CD4-positive, alpha-beta memory T cell (primary cell): ENCODE measurements around the gene CDHR5. TPM values are rescaled to one million over a fixed set of nuclear protein-coding genes. Genes with fewer than 3 reads are reported as not detected.

ENCODE experiments used
- CTCF ChIA-PET: fragments of 350-600 bp; sonication (Branson Sonifier 250); formaldehyde crosslinking; loops from one replicate; lab custom pipeline; 2021; ENCODE audit warnings: inconsistent platforms; ENCODE audit not compliant: partially characterized antibody; lab: Charles Lee
- POLR2A ChIA-PET: fragments of 350-600 bp; sonication (Branson Sonifier 250); formaldehyde crosslinking; loops from one replicate; lab custom pipeline; 2021; ENCODE audit not compliant: partially characterized antibody; lab: Charles Lee
- DNase-seq, 5 donors: peaks; one replicate each; pipeline versions ENCODE4 v3.0.0 to v3.0.0-alpha.2; 2020 to 2022; ENCODE audit warnings: mixed read lengths in 1 of 5
- H3K27ac ChIP-seq: one replicate; pipeline ENCODE4 v1.7.0; 2013; ENCODE audit warnings: low read depth, low read length
- H3K27me3 ChIP-seq: 2 replicates; pipeline ENCODE4 v1.7.0; 2013; ENCODE audit warnings: mild to moderate bottlenecking, low read length, moderate library complexity; ENCODE audit not compliant: insufficient read depth
- H3K36me3 ChIP-seq: 2 replicates; pipeline ENCODE4 v1.7.0; 2013; ENCODE audit warnings: mild to moderate bottlenecking, low read length, moderate library complexity; ENCODE audit not compliant: insufficient read depth
- H3K4me1 ChIP-seq: 2 replicates; pipeline ENCODE4 v1.7.0; 2013; ENCODE audit warnings: mild to moderate bottlenecking, low read length, moderate library complexity; ENCODE audit not compliant: insufficient read depth
- H3K4me3 ChIP-seq, 2 donors: one replicate each; pipeline ENCODE4 v1.7.0; 2013; ENCODE audit warnings: low read length in 2 of 2, mild to moderate bottlenecking in 1 of 2
- H3K9me3 ChIP-seq, 2 donors: one replicate each; pipeline ENCODE4 v1.7.0; 2013; ENCODE audit warnings: low read length in 2 of 2, control low read depth in 1 of 2; ENCODE audit not compliant: control insufficient read depth in 1 of 2
- H3K27ac Mint-ChIP-seq, 7 donors: one replicate each; pipeline ENCODE4 v1.8.0; 2020 to 2021; ENCODE audit warnings: mixed read lengths in 7 of 7, mild to moderate bottlenecking in 6 of 7, inconsistent platforms in 3 of 7, moderate library complexity in 3 of 7
- H3K27me3 Mint-ChIP-seq, 2 donors: one replicate each; pipeline ENCODE4 v1.8.0; 2020 to 2021; ENCODE audit warnings: mixed read lengths in 2 of 2
- H3K36me3 Mint-ChIP-seq, 2 donors: one replicate each; pipeline ENCODE4 v1.8.0; 2020 to 2021; ENCODE audit warnings: mixed read lengths in 2 of 2, inconsistent platforms in 1 of 2, mild to moderate bottlenecking in 1 of 2
- H3K4me1 Mint-ChIP-seq, 4 donors: one replicate each; pipeline ENCODE4 v1.8.0; 2020 to 2021; ENCODE audit warnings: mixed read lengths in 4 of 4, mild to moderate bottlenecking in 1 of 4
- H3K4me3 Mint-ChIP-seq, 8 donors: one replicate each; pipeline ENCODE4 v1.8.0; 2020 to 2021; ENCODE audit warnings: mixed read lengths in 8 of 8, mild to moderate bottlenecking in 7 of 8, moderate library complexity in 6 of 8, inconsistent platforms in 3 of 8
- H3K9me3 Mint-ChIP-seq, 8 donors: one replicate each; pipeline ENCODE4 v1.8.0; 2020 to 2021; ENCODE audit warnings: mixed read lengths in 8 of 8, mild to moderate bottlenecking in 5 of 8, inconsistent platforms in 3 of 8, moderate library complexity in 1 of 8
- intact Hi-C: fragments of 100-400 bp; cut with micrococcal nuclease; formaldehyde crosslinking; loops from one replicate; pipeline ENCODE4 v1.15.1; 2023
- polyA plus RNA-seq, 2 donors: library from polyadenylated mRNA; unstranded; fragments of 300-500 nt; fragmentation: Illumina TruSeq; gene quantifications; one replicate each; pipeline ENCODE4 v1.2.3, GENCODE V29; 2021
- total RNA-seq, 2 experiments: library from RNA; stranded (reverse); gene quantifications; one replicate each; pipeline ENCODE4 v1.2.3, GENCODE V29; 2021

Gene CDHR5
- total and polyA plus RNA-seq, 4 experiments from 2014 or later, result not detected

GRCh38 chr11:662689-663274 is 38.0 kb upstream of the CDHR5 start:
- H3K36me3 Mint-ChIP-seq, result peaks cover 5 to 22% of the 10 kb centered on the region in 2 donors
- ChIA-PET CTCF (interaction anchor here (1.3 to 3.1 kb wide), 3 partner anchors 61 to 65 kb away, joined by 4 to 28 read pairs (median 5); no protein-coding TSS in a partner anchor), POLR2A (interaction anchor here (0.7 kb wide), 1 partner anchor 18 kb away, joined by 3 read pairs; no protein-coding TSS in a partner anchor)
- Histone ChIP-seq H3K4me1 (no peaks in the 10 kb centered on the region), H3K4me3 (no peak overlapping the region), H3K27me3 (no peaks in the 10 kb centered on the region), H3K27ac (no peak overlapping the region), H3K36me3 (peaks cover 15% of the 10 kb centered on the region), H3K9me3 (no peaks in the 10 kb centered on the region)
- peak in 2 of 5 donors; percentile 18 to 35 for DNase-seq
- H3K27me3 Mint-ChIP-seq, result no peaks in the 10 kb centered on the region
- intact Hi-C loops, result loop anchor here (1.0 kb wide), 1 partner anchor 61 kb away; no protein-coding TSS in a partner anchor
- peaks cover 0 to 3% (median under 1%) of the 10 kb centered on the region in 4 donors for H3K4me1 Mint-ChIP-seq
- no peak overlapping the region for H3K4me3 Mint-ChIP-seq
- H3K27ac Mint-ChIP-seq, result peak overlapping the region in 3 of 7 donors; percentile 36 to 77 (median 57)
- H3K9me3 Mint-ChIP-seq, result peaks cover 0 to 3% (median 0%) of the 10 kb centered on the region in 8 donors

- no peaks in the 10 kb centered on the region for H3K9me3 Mint-ChIP-seq
- no peaks in the 10 kb centered on the region for H3K27me3 Mint-ChIP-seq
- no peak overlapping the region for H3K4me3 ChIP-seq
- no peaks in the 10 kb centered on the region for H3K9me3 ChIP-seq
- no peaks in the 10 kb centered on the region for H3K4me1 ChIP-seq
- H3K36me3 Mint-ChIP-seq, result peaks cover 5 to 22% of the 10 kb centered on the region in 2 donors
- no peak overlapping the region for H3K4me3 Mint-ChIP-seq
- ChIA-PET POLR2A (interaction anchor here (1.1 kb wide), 1 partner anchor 125 kb away, joined by 3 read pairs; the partner anchor contains the start of gene HRAS), CTCF (interaction anchor here (1.2 to 3.1 kb wide), 4 partner anchors 14 to 103 kb away, joined by 3 to 28 read pairs (median 4); no protein-coding TSS in a partner anchor)
- H3K36me3 ChIP-seq, result peaks cover 15% of the 10 kb centered on the region
- H3K4me1 Mint-ChIP-seq, result peaks cover 0 to 3% (median under 1%) of the 10 kb centered on the region in 4 donors
- H3K27ac ChIP-seq, result no peak overlapping the region
- no peak for DNase-seq
- intact Hi-C loops, result no loop called here
- no peak overlapping the region for H3K27ac Mint-ChIP-seq
- H3K27me3 ChIP-seq, result no peaks in the 10 kb centered on the region
These were observed 36.1 kb upstream of the CDHR5 start for GRCh38 chr11:660681-661444.

DNA sequence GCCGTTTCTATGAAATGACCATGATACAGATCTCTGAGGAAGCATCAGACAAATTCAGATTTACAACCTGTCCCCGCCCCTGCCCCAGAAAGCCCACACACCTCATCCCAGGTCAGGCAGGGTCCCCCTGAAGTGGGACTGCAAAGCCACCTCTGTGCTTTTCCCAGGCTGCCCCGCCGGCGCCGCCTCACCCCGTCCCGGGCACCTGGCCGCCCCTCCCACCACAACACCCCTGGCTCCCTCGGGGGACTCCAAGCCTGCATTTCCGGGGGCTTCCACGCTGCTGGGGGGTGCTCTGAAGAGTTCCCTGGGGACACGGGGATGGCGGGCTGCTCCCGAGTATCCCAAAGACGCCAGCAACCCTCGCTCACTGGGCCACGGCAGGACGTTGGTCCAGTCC is 35.5 kb upstream of the CDHR5 start:
- ChIA-PET CTCF (interaction anchor here (1.2 to 3.1 kb wide), 4 partner anchors 14 to 104 kb away, joined by 3 to 28 read pairs (median 3); partner anchors contain the start of gene TALDO1), POLR2A (interaction anchor here (1.1 kb wide), 1 partner anchor 124 kb away, joined by 3 read pairs; the partner anchor contains the start of gene HRAS)
- no peaks in the 10 kb centered on the region for H3K27me3 ChIP-seq
- no peak overlapping the region for H3K4me3 ChIP-seq
- no peaks in the 10 kb centered on the region for H3K4me1 ChIP-seq
- H3K9me3 ChIP-seq, result no peaks in the 10 kb centered on the region
- H3K36me3 ChIP-seq, result peaks cover 10% of the 10 kb centered on the region
- H3K4me3 Mint-ChIP-seq, result no peak overlapping the region
- no peak overlapping the region for H3K27ac ChIP-seq
- no peaks in the 10 kb centered on the region for H3K27me3 Mint-ChIP-seq
- peaks cover 0 to 3% (median under 1%) of the 10 kb centered on the region in 4 donors for H3K4me1 Mint-ChIP-seq
- DNase-seq, result no peak
- intact Hi-C loops, result no loop called here
- peak overlapping the region in 1 of 7 donors; percentile 31 for H3K27ac Mint-ChIP-seq
- H3K36me3 Mint-ChIP-seq, result peaks cover 2 to 18% of the 10 kb centered on the region in 2 donors
- no peaks in the 10 kb centered on the region for H3K9me3 Mint-ChIP-seq

- peaks cover 0 to 18% of the 10 kb centered on the region in 2 donors for H3K36me3 Mint-ChIP-seq
- Histone ChIP-seq H3K9me3 (no peaks in the 10 kb centered on the region), H3K36me3 (peaks cover 10% of the 10 kb centered on the region), H3K4me1 (no peaks in the 10 kb centered on the region), H3K4me3 (no peak overlapping the region), H3K27me3 (no peaks in the 10 kb centered on the region), H3K27ac (no peak overlapping the region)
- intact Hi-C loops, result no loop called here
- H3K4me1 Mint-ChIP-seq, result peaks cover 0 to 3% (median under 1%) of the 10 kb centered on the region in 4 donors
- H3K9me3 Mint-ChIP-seq, result no peaks in the 10 kb centered on the region
- POLR2A ChIA-PET, result no interaction called here
- CTCF ChIA-PET, result interaction anchor here (1.5 to 3.1 kb wide), 3 partner anchors 13 to 88 kb away, joined by 3 to 28 read pairs (median 3); partner anchors contain the start of gene TALDO1
- no peak for DNase-seq
- peak overlapping the region in 1 of 7 donors; percentile 31 for H3K27ac Mint-ChIP-seq
- no peak overlapping the region for H3K4me3 Mint-ChIP-seq
- no peaks in the 10 kb centered on the region for H3K27me3 Mint-ChIP-seq
These were observed 34.9 kb upstream of the CDHR5 start for GRCh38 chr11:659532-660085.

DNA sequence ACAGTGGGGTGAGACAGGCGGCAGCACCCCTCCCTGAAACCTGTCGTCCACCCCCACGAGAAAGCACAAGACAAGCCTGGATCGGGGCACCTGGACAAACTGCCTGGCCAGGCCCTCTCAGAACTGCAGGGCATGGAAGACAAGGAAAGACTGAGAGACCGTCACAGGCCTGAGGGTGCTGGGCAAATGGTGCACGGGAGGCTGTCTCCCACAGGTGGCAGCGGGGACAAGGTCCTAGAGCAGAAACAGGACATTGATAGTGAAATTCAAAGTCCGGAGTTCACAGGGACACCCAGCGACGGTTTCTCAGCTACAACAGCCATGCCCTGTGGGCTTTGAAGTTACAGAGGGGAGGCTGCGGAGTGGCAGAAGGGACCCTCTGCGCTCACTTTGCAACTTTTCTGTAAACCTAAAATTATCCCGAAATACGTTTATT is 33.0 kb upstream of the CDHR5 start:
- no peaks in the 10 kb centered on the region for H3K27me3 ChIP-seq
- Mint-ChIP-seq H3K4me1 (peaks cover 0 to 2% (median under 1%) of the 10 kb centered on the region in 4 donors), H3K36me3 (peaks cover 6 to 17% of the 10 kb centered on the region in 2 donors), H3K9me3 (no peaks in the 10 kb centered on the region), H3K27ac (no peak overlapping the region), H3K4me3 (no peak overlapping the region), H3K27me3 (no peaks in the 10 kb centered on the region)
- H3K9me3 ChIP-seq, result no peaks in the 10 kb centered on the region
- H3K36me3 ChIP-seq, result peaks cover 4% of the 10 kb centered on the region
- no peak overlapping the region for H3K27ac ChIP-seq
- ChIA-PET CTCF (no interaction called here), POLR2A (no interaction called here)
- H3K4me3 ChIP-seq, result no peak overlapping the region
- no peak for DNase-seq
- intact Hi-C loops, result no loop called here
- H3K4me1 ChIP-seq, result no peaks in the 10 kb centered on the region

GRCh38 chr11:656866-657265 is 32.1 kb upstream of the CDHR5 start:
- no peaks in the 10 kb centered on the region for H3K27me3 Mint-ChIP-seq
- H3K27ac Mint-ChIP-seq, result no peak overlapping the region
- POLR2A ChIA-PET, result no interaction called here
- DNase-seq, result no peak
- H3K36me3 Mint-ChIP-seq, result peaks cover 10 to 15% of the 10 kb centered on the region in 2 donors
- no peak overlapping the region for H3K4me3 Mint-ChIP-seq
- H3K4me1 Mint-ChIP-seq, result peaks cover 0 to 1% (median 0%) of the 10 kb centered on the region in 4 donors
- no peaks in the 10 kb centered on the region for H3K27me3 ChIP-seq
- no peaks in the 10 kb centered on the region for H3K9me3 Mint-ChIP-seq
- H3K9me3 ChIP-seq, result no peaks in the 10 kb centered on the region
- H3K36me3 ChIP-seq, result peaks cover 4% of the 10 kb centered on the region
- H3K4me3 ChIP-seq, result no peak overlapping the region
- intact Hi-C loops, result no loop called here
- no peak overlapping the region for H3K27ac ChIP-seq
- CTCF ChIA-PET, result interaction anchor here (1.3 to 1.9 kb wide), 2 partner anchors 9 to 15 kb away, joined by 3 to 8 read pairs; no protein-coding TSS in a partner anchor
- H3K4me1 ChIP-seq, result no peaks in the 10 kb centered on the region
